Heart left ventricle (tissue), 16 donors: ENCODE results near the gene TRMT2A. TPM values are rescaled to one million over a fixed set of nuclear protein-coding genes. Genes with fewer than 3 reads are reported as not detected.
A peak's percentile ranks its signal among the peaks of the same experiment; 100 is the strongest.

Source experiments
- ATAC-seq, 4 donors: fragments of 200-7000 bp; cut with Tn5 transposase; one replicate each; pipeline ENCODE4 v1.9.1; 2020 to 2022; ENCODE audit warnings: moderate library complexity in 4 of 4, mild to moderate bottlenecking in 3 of 4, moderate number of reproducible peaks in 1 of 4
- DNase-seq, 5 donors: peaks; one replicate each; pipeline ENCODE4 v3.0.0-alpha.2; 2020
- H3K27ac ChIP-seq, 12 donors: fragments of 200-600 bp; sonication (generic) in 4 of 12; one replicate each; pipeline versions ENCODE4 v1.5.0 to v1.8.0; 2016 to 2022; ENCODE audit warnings: mild to moderate bottlenecking in 2 of 12
- H3K27me3 ChIP-seq, 9 donors: fragments of 200-600 bp; sonication (generic) in 2 of 9; one replicate each; pipeline versions ENCODE4 v1.5.1 to v1.8.0; 2016 to 2022; ENCODE audit warnings: mild to moderate bottlenecking in 3 of 9
- H3K36me3 ChIP-seq, 9 donors: fragments of 200-600 bp; sonication (generic) in 2 of 9; one replicate each; pipeline versions ENCODE4 v1.5.0 to v1.8.0; 2018 to 2022; ENCODE audit warnings: mild to moderate bottlenecking in 2 of 9
- H3K4me1 ChIP-seq, 12 donors: fragments of 200-600 bp; sonication (generic) in 4 of 12; one replicate each; pipeline versions ENCODE4 v1.5.0 to v1.8.0; 2016 to 2022; ENCODE audit warnings: mild to moderate bottlenecking in 3 of 12
- H3K4me3 ChIP-seq, 12 donors: fragments of 200-600 bp; sonication (generic) in 4 of 12; one replicate each; pipeline versions ENCODE4 v1.5.0 to v1.8.0; 2017 to 2022; ENCODE audit warnings: mild to moderate bottlenecking in 9 of 12, moderate library complexity in 4 of 12
- H3K9me3 ChIP-seq, 12 donors: fragments of 200-600 bp; sonication (generic) in 4 of 12; one replicate each; pipeline versions ENCODE4 v1.5.0 to v1.8.0; 2016 to 2022; ENCODE audit warnings: mild to moderate bottlenecking in 1 of 12
- POLR2A ChIP-seq, 2 donors: fragments of 450-650 bp; IDR thresholded peaks; one replicate each; pipeline ENCODE4 v1.6.1; 2017; ENCODE audit warnings: antibody characterized with exemption in 2 of 2, mild to moderate bottlenecking in 2 of 2, moderate library complexity in 2 of 2
- WGBS, 4 donors: extraction: QIAGEN DNeasy Blood & Tissue Kit in 2 of 4; methylation state at CpG; one replicate each; pipeline versions ENCODE4 v1.1.5 to v1.1.7; 2013 to 2018; 5-methylcytosine and 5-hydroxymethylcytosine counted together
- intact Hi-C, 10 donors: fragments of 100-400 bp; cut with DNase I; formaldehyde crosslinking; loops; one replicate each; pipeline versions ENCODE4 v1.11.1 to v1.14.2; 2022
- polyA plus RNA-seq, 2 donors: library from polyadenylated mRNA; stranded (reverse); fragments of 200-250 nt; gene quantifications; one replicate each; pipeline ENCODE4 v1.2.3, GENCODE V29; 2013
- total RNA-seq, 9 donors: library from RNA; depleted of rRNA in 2 of 9; stranded (reverse); fragments of >200 nt in 2 of 9; fragmentation: NEBNext Ultra II Directional in 3 of 9; extraction: Animal tissue kit (Norgen Biotek cat#: 25700) in 3 of 9; gene quantifications; one replicate each; pipeline versions ENCODE4 v1.1.0 to v1.2.4, GENCODE V29; 2016 to 2023
- TF ChIP-seq, protein P1 (sequence below), 12 donors: fragments of 200-600 bp; sonication (generic) in 4 of 12; IDR thresholded peaks; one replicate each; pipeline versions ENCODE4 v1.5.0 to v1.8.0; 2018 to 2022; ENCODE audit warnings: antibody characterized with exemption in 12 of 12, mild to moderate bottlenecking in 5 of 12
- donor health status: ischemic (EF 13 %, LVEDD 7.1; RV severe dilation, severe dysfunction).
- donor health status: healthy with polysubstance abuse.
- donor health status: DM: no; HTN: yes; CAD: no.
- donor health status: DM: no; HTN: no; CAD: no.
- donor health status: ischemic (EF 25% LVEDD 6.9; RV normal size, moderate dysfunction).
- donor health status: ischemic (EF 25% LVEDD 5.7; RV mildly dilated, moderate dysfunction).
- donor health status: healthy.
- donor health status: DM: yes; HTN: yes; CAD: no.
- donor health status: ischemic (EF 35%, LVEDD 5.7; RV mildly dilated, moderate dysfunction).
- donor health status: nonischemic (EF 11% LVEDD 7.7; RV severe dilation, severe dysfunction).
- donor health status: DM: yes; HTN: yes; CAD: no.
- donor health status: PGD.
- donor health status: ischemic (EF 29% LVEDD 5.4; RV normal size, mild dysfunction).
- donor health status: nonischemic (EF 23%, LVEDD 6.1; RV moderate dilation, normal function).

The TRMT2A gene
- total and polyA plus RNA-seq, 11 donors, result 15.8 to 31.3 (median 20.2) TPM

GRCh38 chr22:20080445-20080775 is 36.6 kb downstream of the TRMT2A start:
- Histone ChIP-seq H3K36me3 (peaks cover 0 to 3% (median 0%) of the 10 kb centered on the region in 9 donors), H3K27ac (peak overlapping the region; percentile 75 to 94 (median 86)), H3K27me3 (no peaks in the 10 kb centered on the region), H3K9me3 (no peaks in the 10 kb centered on the region), H3K4me3 (peak overlapping the region; percentile 48 to 92 (median 84)), H3K4me1 (peaks cover 3 to 55% (median 46%) of the 10 kb centered on the region in 12 donors)
- WGBS, 4 donors, result 0 to 1% (median 0%) methylated on average over 1 to 34 of the region's 34 CpGs
- ATAC-seq (peak; percentile 25 to 58 (median 52)), DNase-seq (peak; percentile 59 to 79 (median 70))
- intact Hi-C loops, result loop anchor here in 6 of 10 donors (1.0 to 10.0 kb wide), 8 partner anchors 36 to 116 kb away; partner anchors contain the start of genes TRMT2A (in 4 of the 6), RANBP1 (in 3 of the 6) and TANGO2 (in 3 of the 6)
- no peak for TF ChIP-seq POLR2A (IDR thresholded peaks at IDR 0.05)
- TF ChIP-seq, protein P1, sequence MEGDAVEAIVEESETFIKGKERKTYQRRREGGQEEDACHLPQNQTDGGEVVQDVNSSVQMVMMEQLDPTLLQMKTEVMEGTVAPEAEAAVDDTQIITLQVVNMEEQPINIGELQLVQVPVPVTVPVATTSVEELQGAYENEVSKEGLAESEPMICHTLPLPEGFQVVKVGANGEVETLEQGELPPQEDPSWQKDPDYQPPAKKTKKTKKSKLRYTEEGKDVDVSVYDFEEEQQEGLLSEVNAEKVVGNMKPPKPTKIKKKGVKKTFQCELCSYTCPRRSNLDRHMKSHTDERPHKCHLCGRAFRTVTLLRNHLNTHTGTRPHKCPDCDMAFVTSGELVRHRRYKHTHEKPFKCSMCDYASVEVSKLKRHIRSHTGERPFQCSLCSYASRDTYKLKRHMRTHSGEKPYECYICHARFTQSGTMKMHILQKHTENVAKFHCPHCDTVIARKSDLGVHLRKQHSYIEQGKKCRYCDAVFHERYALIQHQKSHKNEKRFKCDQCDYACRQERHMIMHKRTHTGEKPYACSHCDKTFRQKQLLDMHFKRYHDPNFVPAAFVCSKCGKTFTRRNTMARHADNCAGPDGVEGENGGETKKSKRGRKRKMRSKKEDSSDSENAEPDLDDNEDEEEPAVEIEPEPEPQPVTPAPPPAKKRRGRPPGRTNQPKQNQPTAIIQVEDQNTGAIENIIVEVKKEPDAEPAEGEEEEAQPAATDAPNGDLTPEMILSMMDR (IDR thresholded peaks at IDR 0.05), result no peak

DNA sequence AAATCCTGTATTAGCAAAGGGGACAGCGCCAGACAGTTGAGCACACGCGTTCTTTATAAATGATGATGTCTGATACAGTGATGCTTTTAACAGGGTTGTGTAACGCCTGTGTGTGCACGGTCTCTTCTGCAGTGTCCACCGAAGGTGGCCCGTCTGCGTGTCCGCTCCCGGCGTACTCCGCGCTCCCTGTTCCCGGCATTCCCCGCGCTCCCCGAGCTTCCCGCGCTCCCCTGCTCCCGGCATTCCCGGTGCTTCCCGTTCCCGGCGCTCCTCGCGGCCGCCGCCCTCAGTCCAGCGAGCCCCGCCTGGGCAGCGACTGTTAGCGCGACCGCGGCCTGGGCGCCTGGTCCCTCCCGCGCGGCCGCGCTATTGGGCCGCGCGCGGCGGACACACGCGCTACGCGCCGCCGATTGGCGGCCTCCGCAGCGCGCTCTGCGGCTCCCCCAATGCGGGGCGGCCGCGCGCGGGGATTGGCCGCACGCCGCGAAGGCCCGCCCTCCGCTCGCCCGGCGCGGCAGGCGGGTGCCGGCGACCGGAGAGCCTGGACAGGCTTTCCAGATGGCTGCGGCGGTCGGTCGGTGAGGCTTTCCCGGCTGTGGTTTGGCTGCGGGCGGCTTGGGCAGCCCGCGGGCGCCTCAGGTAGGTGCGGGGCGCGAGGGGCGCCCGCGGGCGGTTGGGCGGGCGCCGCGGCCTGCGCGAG is 37.1 kb downstream of the TRMT2A start, which contains the start of gene DGCR8:
TSS of gene DGCR8 (plus strand) at position 497 of the 700 bp plus-strand sequence. CDS start 5,723 bp downstream, outside the sequence.
- WGBS, 4 donors, result 0 to 1% (median 0%) methylated on average over 21 to 100 of the region's 100 CpGs
- Histone ChIP-seq H3K36me3 (no peaks in the 10 kb centered on the region), H3K9me3 (no peaks in the 10 kb centered on the region), H3K4me3 (peak within 1 kb of the TSS; percentile 48 to 92 (median 84)), H3K27me3 (no peaks in the 10 kb centered on the region), H3K4me1 (peaks cover 3 to 49% (median 43%) of the 10 kb centered on the region in 12 donors), H3K27ac (peak within 1 kb of the TSS; percentile 75 to 94 (median 86))
- intact Hi-C loops, result loop anchor here in 7 of 10 donors (1.0 to 10.0 kb wide), 10 partner anchors 17 to 115 kb away; partner anchors contain the start of genes TRMT2A (in 4 of the 7), RANBP1 (in 3 of the 7) and TANGO2 (in 3 of the 7)
- DNase-seq (peak; percentile 96 to 97 (median 96)), ATAC-seq (peak; percentile 95 to 98 (median 96))
- peak in 1 of 2 donors; percentile 74 for TF ChIP-seq POLR2A (IDR thresholded peaks at IDR 0.05)
- TF ChIP-seq, protein P1 (IDR thresholded peaks at IDR 0.05), result peak in 1 of 12 donors; percentile 19

GRCh38 chr22:20076627-20077172 is 40.3 kb downstream of the TRMT2A start:
- no peaks in the 10 kb centered on the region for H3K36me3 ChIP-seq
- H3K4me1 ChIP-seq, result peaks cover 0 to 17% (median 15%) of the 10 kb centered on the region in 12 donors
- TF ChIP-seq POLR2A (IDR thresholded peaks at IDR 0.05), result no peak
- TF ChIP-seq, protein P1 (IDR thresholded peaks at IDR 0.05), result no peak
- intact Hi-C loops, result loop anchor here in 2 of 10 donors (5.0 kb wide), 2 partner anchors 39 to 49 kb away; no protein-coding TSS in a partner anchor
- DNase-seq, result peak in 2 of 5 donors; percentile 3 to 7
- H3K27me3 ChIP-seq, result no peaks in the 10 kb centered on the region
- H3K27ac ChIP-seq, result no peak overlapping the region
- H3K9me3 ChIP-seq, result no peaks in the 10 kb centered on the region
- WGBS, 4 donors, result 68 to 76% (median 73%) methylated on average over 6 of the region's 6 CpGs
- no peak for ATAC-seq
- no peak overlapping the region for H3K4me3 ChIP-seq

DNA sequence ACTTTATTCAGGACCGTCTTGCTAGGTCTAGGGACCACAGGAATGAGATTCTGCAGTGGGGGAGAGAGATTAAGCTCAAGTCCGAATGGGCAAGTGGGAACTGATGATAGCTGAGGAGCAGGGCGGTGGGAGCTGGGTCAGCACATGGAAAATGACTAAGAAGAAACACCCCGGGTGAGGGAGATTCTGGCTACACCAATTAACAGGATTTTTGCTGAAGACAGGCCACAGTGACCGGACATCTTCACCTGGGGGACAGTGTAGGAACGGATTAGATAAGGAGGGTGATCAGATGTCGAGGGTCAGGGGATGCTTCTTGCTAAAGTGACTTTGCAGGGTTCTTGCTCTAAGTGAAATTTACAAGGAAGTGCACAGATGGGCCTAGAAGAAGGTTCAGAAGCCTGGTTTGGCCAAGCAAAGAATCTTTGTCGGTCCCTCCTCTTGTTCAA is 45.5 kb downstream of the TRMT2A start:
- no peak overlapping the region for H3K27ac ChIP-seq
- H3K4me3 ChIP-seq, result no peak overlapping the region
- intact Hi-C loops, result no loop called here
- H3K9me3 ChIP-seq, result no peaks in the 10 kb centered on the region
- no peaks in the 10 kb centered on the region for H3K27me3 ChIP-seq
- no peak for ATAC-seq
- TF ChIP-seq, protein P1 (IDR thresholded peaks at IDR 0.05), result no peak
- no peak for TF ChIP-seq POLR2A (IDR thresholded peaks at IDR 0.05)
- H3K36me3 ChIP-seq, result peaks cover 0 to 2% (median 0%) of the 10 kb centered on the region in 9 donors
- no peak for DNase-seq
- WGBS, 4 donors, result 66 to 71% (median 66%) methylated on average over 8 of the region's 8 CpGs
- no peaks in the 10 kb centered on the region for H3K4me1 ChIP-seq
